ENCODE data around the gene C17orf67. TPM values are rescaled to one million over a fixed set of nuclear protein-coding genes. Genes with fewer than 3 reads are reported as not detected.

C17orf67 gene
- total RNA-seq, 4 donors from 2014 or later: 0.27 to 1.3 TPM; not detected in 2

DNA sequence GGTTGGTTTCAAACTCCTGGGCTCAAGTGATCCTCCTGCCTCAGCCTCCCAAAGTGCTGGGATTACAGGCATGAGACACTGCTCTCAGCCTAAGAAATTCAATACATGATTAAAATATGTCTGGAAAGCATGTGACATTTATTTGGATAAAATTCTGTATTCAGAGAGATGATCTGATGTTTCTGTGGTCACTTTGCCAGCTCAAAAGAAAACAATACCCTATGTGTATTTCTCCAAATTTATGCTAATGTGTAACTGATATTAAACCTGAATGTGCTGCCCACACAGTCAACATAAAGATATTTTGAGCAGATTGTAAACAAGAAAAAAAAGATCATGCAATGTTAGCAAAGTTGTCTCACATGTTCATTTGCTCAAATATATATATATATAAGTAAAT lies 16.7 kb downstream of the C17orf67 start:
- in situ Hi-C loops (cut with MboI; ENCODE audit: low pct_ligation_motif_present in 1 of 4, low pct_unique_long_range_greater_than_20kb in 1 of 4, low sequenced_read_pairs in 3 of 4) (loop anchor here in 3 of 4 donors (5.0 to 25.0 kb wide), 2 partner anchors 120 to 125 kb away; no protein-coding TSS in a partner anchor), intact Hi-C loops (cut with DNase I; ENCODE audit: low total_unique reads) (loop anchor here (5.0 kb wide), 1 partner anchor 125 kb away; no protein-coding TSS in a partner anchor)
- no peak for DNase-seq
- Histone ChIP-seq H3K4me1 (peaks cover 0 to 10% (median 6%) of the 10 kb centered on the region in 4 donors), H3K36me3 (no peaks in the 10 kb centered on the region), H3K9me3 (no peaks in the 10 kb centered on the region), H3K4me3 (no peak overlapping the region), H3K27me3 (no peaks in the 10 kb centered on the region), H3K27ac (no peak overlapping the region)
- TF ChIP-seq POLR2A (IDR thresholded peaks at IDR 0.05): no peak
- no peak for TF ChIP-seq EP300 (IDR thresholded peaks at IDR 0.05; ENCODE audit: low read depth)
- TF ChIP-seq POLR2AphosphoS5 (IDR thresholded peaks at IDR 0.05): no peak
- TF ChIP-seq CTCF (IDR thresholded peaks at IDR 0.05): no peak

GRCh38 chr17:56815711-56816110 lies 18.0 kb downstream of the C17orf67 start:
- TF ChIP-seq POLR2A (IDR thresholded peaks at IDR 0.05) (no peak), EP300 (IDR thresholded peaks at IDR 0.05; ENCODE audit: low read depth) (no peak), POLR2AphosphoS5 (IDR thresholded peaks at IDR 0.05) (no peak), CTCF (IDR thresholded peaks at IDR 0.05) (no peak)
- no peaks in the 10 kb centered on the region for H3K36me3 ChIP-seq
- no peaks in the 10 kb centered on the region for H3K9me3 ChIP-seq
- DNase-seq: no peak
- intact Hi-C loops (cut with DNase I; ENCODE audit: low total_unique reads): loop anchor here (5.0 kb wide), 1 partner anchor 127 kb away; no protein-coding TSS in a partner anchor
- WGBS, 2 donors (ENCODE audit: low coverage in 1 of 2): 67 to 92% methylated on average over 2 to 6 of the region's 6 CpGs
- H3K27ac ChIP-seq: no peak overlapping the region
- H3K27me3 ChIP-seq: no peaks in the 10 kb centered on the region
- no peak overlapping the region for H3K4me3 ChIP-seq
- in situ Hi-C loops (cut with MboI; ENCODE audit: low pct_ligation_motif_present in 1 of 4, low pct_unique_long_range_greater_than_20kb in 1 of 4, low sequenced_read_pairs in 3 of 4): loop anchor here in 3 of 4 donors (5.0 to 25.0 kb wide), 2 partner anchors 122 to 127 kb away; no protein-coding TSS in a partner anchor
- peaks cover 0 to 9% (median 6%) of the 10 kb centered on the region in 4 donors for H3K4me1 ChIP-seq

DNA sequence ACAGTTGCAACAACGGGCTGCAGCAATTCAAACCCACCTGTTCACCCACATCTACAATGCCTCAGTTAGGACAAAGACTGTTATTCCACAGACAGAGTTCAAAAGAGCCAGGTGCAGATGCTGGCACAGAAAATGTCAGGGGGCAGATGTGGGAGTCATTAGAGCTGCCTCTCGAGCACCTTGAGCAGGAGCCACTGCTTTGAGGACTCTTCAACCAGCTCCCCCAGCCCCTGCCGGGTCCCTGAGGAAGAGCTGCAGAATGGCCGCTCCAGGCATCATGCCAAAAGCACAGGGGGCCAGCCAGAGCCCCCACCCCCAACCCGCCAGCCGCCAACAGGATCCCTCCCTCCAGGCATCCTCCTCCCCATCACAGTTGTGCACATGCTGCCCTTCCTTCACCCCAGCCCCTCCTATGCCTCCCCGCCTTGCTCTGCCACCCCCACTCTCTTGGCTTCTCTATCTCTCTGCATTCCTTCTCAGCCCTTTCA lies 20.8 kb downstream of the C17orf67 start:
- in situ Hi-C loops (cut with MboI; ENCODE audit: low pct_ligation_motif_present in 1 of 4, low pct_unique_long_range_greater_than_20kb in 1 of 4, low sequenced_read_pairs in 3 of 4) (loop anchor here in 1 of 4 donors (25.0 kb wide), 1 partner anchor 124 kb away; no protein-coding TSS in a partner anchor), intact Hi-C loops (cut with DNase I; ENCODE audit: low total_unique reads) (no loop called here)
- DNase-seq: no peak
- no peak overlapping the region for H3K27ac ChIP-seq
- no peak overlapping the region for H3K4me3 ChIP-seq
- 43 to 66% methylated on average over 1 to 7 of the region's 7 CpGs for WGBS, 2 donors (ENCODE audit: low coverage in 1 of 2)
- TF ChIP-seq POLR2A (IDR thresholded peaks at IDR 0.05) (no peak), POLR2AphosphoS5 (IDR thresholded peaks at IDR 0.05) (no peak), EP300 (IDR thresholded peaks at IDR 0.05; ENCODE audit: low read depth) (no peak), CTCF (IDR thresholded peaks at IDR 0.05) (no peak)
- H3K27me3 ChIP-seq: no peaks in the 10 kb centered on the region
- no peaks in the 10 kb centered on the region for H3K36me3 ChIP-seq
- H3K4me1 ChIP-seq: no peaks in the 10 kb centered on the region
- H3K9me3 ChIP-seq: no peaks in the 10 kb centered on the region

GRCh38 chr17:56810891-56811775 lies 22.6 kb downstream of the C17orf67 start:
- H3K36me3 ChIP-seq: no peaks in the 10 kb centered on the region
- no peak for DNase-seq
- H3K4me3 ChIP-seq: no peak overlapping the region
- no peak overlapping the region for H3K27ac ChIP-seq
- TF ChIP-seq CTCF (IDR thresholded peaks at IDR 0.05) (no peak), POLR2AphosphoS5 (IDR thresholded peaks at IDR 0.05) (no peak), POLR2A (IDR thresholded peaks at IDR 0.05) (no peak), EP300 (IDR thresholded peaks at IDR 0.05; ENCODE audit: low read depth) (no peak)
- no peaks in the 10 kb centered on the region for H3K4me1 ChIP-seq
- intact Hi-C loops (cut with DNase I; ENCODE audit: low total_unique reads): no loop called here
- no peaks in the 10 kb centered on the region for H3K9me3 ChIP-seq
- 80 to 81% methylated on average over 3 to 12 of the region's 12 CpGs for WGBS, 2 donors (ENCODE audit: low coverage in 1 of 2)
- H3K27me3 ChIP-seq: no peaks in the 10 kb centered on the region
- in situ Hi-C loops (cut with MboI; ENCODE audit: low pct_ligation_motif_present in 1 of 4, low pct_unique_long_range_greater_than_20kb in 1 of 4, low sequenced_read_pairs in 3 of 4): loop anchor here in 1 of 4 donors (25.0 kb wide), 1 partner anchor 126 kb away; no protein-coding TSS in a partner anchor
